Fibroblast of skin of abdomen (primary cell): ENCODE measurements around the gene TXNDC11.
A peak's percentile ranks its signal among the peaks of the same experiment; 100 is the strongest.

Experiments used
- DNase-seq: peaks from one replicate; pipeline ENCODE4 v3.0.0-alpha.2; 2013

TXNDC11 gene

GRCh38 chr16:11674818-11675560, 67.7 kb downstream of the TXNDC11 start:
- peak; percentile 44 for DNase-seq

DNA sequence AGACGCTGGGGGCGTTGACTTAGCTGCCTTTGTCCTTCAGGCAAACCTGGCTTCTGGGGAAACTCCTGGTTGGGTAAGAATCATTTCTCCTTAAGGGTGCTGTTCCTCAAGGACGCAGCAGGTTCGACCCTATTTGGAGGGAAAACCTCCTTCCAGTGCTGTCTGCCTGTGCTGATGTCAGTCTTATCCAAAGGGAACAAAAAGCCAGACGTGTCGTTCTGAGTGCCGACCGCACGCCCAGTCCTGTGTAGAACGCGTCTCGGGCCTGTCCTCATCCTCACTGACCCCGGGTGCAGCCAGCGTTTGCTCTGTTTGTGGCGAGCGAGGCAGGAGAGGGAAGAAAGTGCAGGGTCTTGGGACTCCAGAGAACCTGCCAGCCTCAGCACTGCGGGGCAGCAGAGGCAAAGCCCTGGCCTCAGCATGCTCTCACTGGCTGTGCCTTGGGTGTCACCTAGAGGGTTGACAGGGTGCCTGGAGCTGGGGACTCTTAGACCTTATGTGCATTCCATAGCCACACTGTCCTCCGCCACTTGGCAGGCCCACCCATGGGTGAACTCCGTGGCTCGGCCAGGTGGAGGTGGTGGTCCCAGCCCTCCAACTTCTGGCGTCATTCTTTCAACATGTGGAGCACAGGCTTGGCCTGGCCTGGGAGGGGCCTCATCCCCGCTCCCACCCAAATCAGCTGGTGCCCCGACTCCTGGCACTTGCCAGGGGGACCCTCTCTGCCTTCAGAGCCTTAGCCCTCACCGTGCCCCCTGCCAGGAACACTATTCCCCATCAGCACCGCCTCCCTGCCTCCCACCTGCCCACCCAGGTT, 68.4 kb downstream of the TXNDC11 start:
- no peak for DNase-seq

- no peak for DNase-seq
Measured at GRCh38 chr16:11673091-11674000, 69.3 kb downstream of the TXNDC11 start.

GRCh38 chr16:11672206-11673090, 70.2 kb downstream of the TXNDC11 start:
- DNase-seq, result no peak

DNA sequence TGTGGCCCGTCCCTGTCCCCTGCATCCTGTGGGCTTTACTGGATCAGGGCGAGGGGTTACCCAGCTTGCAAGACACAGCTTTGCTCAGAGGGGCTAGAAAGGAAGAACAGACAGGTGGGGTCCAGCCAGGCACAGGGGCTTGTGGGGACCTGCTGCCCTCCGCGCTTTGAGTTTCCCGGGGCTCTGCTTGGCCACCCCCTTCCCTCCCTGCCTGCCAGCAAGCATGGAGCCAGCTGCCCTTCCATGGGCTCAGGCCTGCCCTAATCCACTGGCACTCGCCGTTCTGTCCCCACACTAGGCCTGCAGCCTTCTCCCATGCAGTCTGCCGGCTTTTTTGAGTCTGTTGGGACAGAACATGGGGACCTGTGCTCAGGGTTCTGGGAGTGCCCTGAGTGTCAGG, 71.0 kb downstream of the TXNDC11 start:
- no peak for DNase-seq

DNA sequence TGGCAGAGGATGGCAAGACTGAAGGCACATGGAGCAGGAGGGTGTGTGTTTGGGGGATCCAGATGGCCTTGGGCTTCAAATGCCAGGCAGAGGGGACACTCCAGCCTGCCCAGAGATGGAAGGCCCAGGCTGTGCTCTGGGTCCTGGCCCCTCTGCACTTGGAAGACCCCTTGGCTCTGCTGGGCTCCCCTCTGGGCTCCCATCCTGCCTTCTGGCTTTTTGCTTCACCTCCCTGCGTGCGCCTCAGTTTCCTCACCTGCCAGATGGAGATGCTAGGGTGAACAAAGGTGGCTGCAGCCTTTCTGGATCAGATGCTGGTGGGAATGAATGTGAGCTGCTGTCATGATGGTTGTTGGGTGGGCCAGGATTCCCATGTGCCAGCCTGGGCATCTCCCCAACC, 71.4 kb downstream of the TXNDC11 start:
- DNase-seq, result no peak

- DNase-seq, result no peak
Measured at GRCh38 chr16:11670171-11671131, 72.2 kb downstream of the TXNDC11 start.

GRCh38 chr16:11669380-11670146, 73.1 kb downstream of the TXNDC11 start:
- DNase-seq, result no peak

GRCh38 chr16:11668623-11669379, 73.9 kb downstream of the TXNDC11 start:
- no peak for DNase-seq

DNA sequence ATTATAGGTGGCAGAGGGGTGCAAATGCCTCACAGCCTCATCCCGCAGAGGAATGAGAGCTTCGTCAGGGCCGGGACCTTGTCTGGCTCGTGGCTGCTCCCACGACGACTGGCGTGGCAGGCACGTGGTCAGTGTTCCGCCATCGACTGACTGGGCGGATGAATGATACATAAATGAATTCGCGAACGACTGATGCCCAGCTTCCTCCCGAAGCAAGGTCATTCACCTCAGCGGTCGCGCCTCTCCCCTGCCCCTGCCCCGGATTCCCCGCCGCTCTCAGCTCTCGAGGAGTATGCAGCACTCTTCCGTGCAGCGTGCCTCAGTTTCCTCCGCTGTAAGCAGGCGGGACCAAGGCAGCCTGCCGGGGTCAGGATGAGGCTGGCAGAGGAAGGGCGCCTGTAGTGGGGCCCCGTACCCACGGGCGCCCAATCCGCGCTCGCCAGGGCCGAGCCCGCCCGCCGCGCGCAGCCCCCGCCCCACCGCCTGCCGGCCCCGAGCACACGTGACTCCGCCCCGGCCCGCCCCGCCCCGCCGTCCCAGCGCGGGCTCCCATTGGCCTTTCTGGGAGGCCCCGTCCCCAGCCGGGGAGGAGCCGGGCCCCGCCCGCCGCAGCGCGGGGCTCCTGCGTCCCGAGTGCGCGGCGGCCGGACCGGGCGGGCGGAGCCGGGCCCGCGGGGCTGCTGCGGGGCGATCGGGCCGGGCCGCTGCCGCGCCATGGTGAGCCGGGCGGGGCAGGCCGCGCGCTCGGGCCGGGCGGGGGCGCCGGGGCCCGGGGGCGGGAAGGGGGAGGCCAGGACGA, 74.6 kb downstream of the TXNDC11 start, which contains the start of gene SNN:
TSS of gene SNN (plus strand) at position 632 of the 799 bp plus-strand sequence. CDS start 7,605 bp downstream, outside the sequence.
- peak; percentile 87 for DNase-seq

DNA sequence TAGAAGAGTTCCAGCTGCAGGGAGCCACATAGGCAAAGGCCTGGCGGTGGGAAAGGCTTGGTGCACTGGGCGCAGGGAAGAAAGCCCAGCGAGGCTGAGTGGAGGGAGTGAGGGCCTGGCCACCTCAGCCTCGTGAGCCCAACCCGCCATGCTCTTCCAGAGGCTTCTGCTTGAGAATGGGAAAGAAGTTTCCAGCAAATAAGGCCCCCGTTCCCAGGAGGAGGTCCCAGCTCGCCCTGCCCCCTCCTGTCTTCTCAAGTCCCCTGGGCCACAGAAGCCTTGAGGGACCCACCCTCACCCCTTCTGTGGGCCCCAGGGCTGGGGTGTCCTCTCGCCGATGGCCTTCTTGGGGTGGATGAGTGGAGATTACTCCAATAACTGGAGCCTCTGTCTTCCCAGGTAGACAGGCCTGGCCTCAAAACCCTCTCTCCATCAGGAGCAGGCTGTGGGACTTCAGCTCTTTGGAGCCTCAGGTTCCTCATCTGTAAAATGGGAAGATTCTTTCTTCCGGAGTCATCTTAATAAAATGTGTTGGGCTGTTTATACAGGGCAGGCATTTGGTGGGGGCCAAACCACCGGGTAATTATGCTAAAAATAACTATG, 75.3 kb downstream of the TXNDC11 start:
- no peak for DNase-seq

- DNase-seq, result no peak
Measured at GRCh38 chr16:11666103-11667055, 76.3 kb downstream of the TXNDC11 start.

DNA sequence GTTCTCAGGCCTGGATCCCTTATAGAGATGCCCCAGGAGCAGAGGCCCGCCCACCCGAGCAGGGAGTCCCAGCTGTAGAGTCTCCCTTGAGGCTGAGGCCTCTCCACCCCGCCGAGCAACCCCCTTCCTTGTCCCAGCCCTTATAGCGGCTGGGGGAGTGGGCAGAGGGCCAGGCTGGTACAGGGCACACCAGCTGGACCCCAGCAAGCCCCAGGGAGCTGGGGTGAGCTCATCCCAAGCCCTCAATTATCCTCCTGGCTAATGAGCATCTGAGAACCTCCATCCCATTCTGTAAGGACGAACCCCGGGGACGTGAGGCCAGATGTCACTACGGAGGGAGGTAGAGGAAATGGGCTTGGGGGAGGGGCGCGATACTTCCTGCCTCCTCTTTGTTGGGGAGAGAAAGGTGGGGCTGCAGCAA, 77.6 kb downstream of the TXNDC11 start:
- no peak for DNase-seq

- no peak for DNase-seq
Measured at GRCh38 chr16:11662582-11662981, 80.1 kb downstream of the TXNDC11 start.

GRCh38 chr16:11660565-11660964, 82.1 kb downstream of the TXNDC11 start:
- DNase-seq, result no peak
